H9 (cell line): ENCODE measurements around the gene DPM1. TPM values are rescaled to one million over a fixed set of nuclear protein-coding genes. Genes with fewer than 3 reads are reported as not detected.

Experiments used
- DNase-seq: peaks from one replicate; pipeline ENCODE4 v3.0.0-alpha.2; 2017
- H2AFZ ChIP-seq: one replicate; pipeline ENCODE4 v1.6.1; 2013; ENCODE audit warnings: mild to moderate bottlenecking, low read length, control low read depth, moderate library complexity
- H2AK5ac ChIP-seq: 2 replicates; pipeline ENCODE4 v1.6.1; 2013; ENCODE audit warnings: low read length, control low read depth, mixed read lengths; ENCODE audit not compliant: insufficient read length
- H2BK120ac ChIP-seq: one replicate; pipeline ENCODE4 v1.6.1; 2013; ENCODE audit warnings: low read depth, mild to moderate bottlenecking, low read length, control low read depth, inconsistent platforms; ENCODE audit not compliant: poor library complexity, severe bottlenecking
- H2BK12ac ChIP-seq: 2 replicates; pipeline ENCODE4 v1.6.1; 2013; ENCODE audit warnings: low read length, control low read depth, mixed read lengths, low read depth; ENCODE audit not compliant: insufficient read length
- H2BK15ac ChIP-seq: 2 replicates; pipeline ENCODE4 v1.6.1; 2013; ENCODE audit warnings: low read depth, low read length, control low read depth
- H2BK20ac ChIP-seq: one replicate; pipeline ENCODE4 v1.6.1; 2013; ENCODE audit warnings: low read depth, mild to moderate bottlenecking, low read length, control low read depth, inconsistent platforms; ENCODE audit not compliant: poor library complexity, severe bottlenecking
- H2BK5ac ChIP-seq: 2 replicates; pipeline ENCODE4 v1.6.1; 2013; ENCODE audit warnings: low read length, control low read depth, mixed read lengths; ENCODE audit not compliant: insufficient read length
- H3K14ac ChIP-seq: 2 replicates; pipeline ENCODE4 v1.6.1; 2013; ENCODE audit warnings: low read length, control low read depth; ENCODE audit not compliant: insufficient read depth
- H3K18ac ChIP-seq: 2 replicates; pipeline ENCODE4 v1.6.1; 2013; ENCODE audit warnings: low read depth, mild to moderate bottlenecking, mixed read lengths, low read length, control low read depth; ENCODE audit not compliant: insufficient read length
- H3K23ac ChIP-seq: 2 replicates; pipeline ENCODE4 v1.6.1; 2013; ENCODE audit warnings: low read length, control low read depth, mixed read lengths, low read depth; ENCODE audit not compliant: insufficient read length
- H3K23me2 ChIP-seq: 2 replicates; pipeline ENCODE4 v1.6.1; 2013; ENCODE audit warnings: low read depth, mild to moderate bottlenecking, mixed read lengths, low read length, control low read depth; ENCODE audit not compliant: insufficient read length, poor library complexity, severe bottlenecking
- H3K27ac ChIP-seq: 2 replicates; pipeline ENCODE4 v1.5.1; 2013; ENCODE audit warnings: low read length, control low read depth, mixed read lengths, low read depth; ENCODE audit not compliant: insufficient read length
- H3K27me3 ChIP-seq: 2 replicates; pipeline ENCODE4 v1.6.1; 2013; ENCODE audit warnings: low read length, control low read depth, inconsistent platforms; ENCODE audit not compliant: insufficient read depth
- H3K4ac ChIP-seq: 2 replicates; pipeline ENCODE4 v1.6.1; 2013; ENCODE audit warnings: low read depth, mild to moderate bottlenecking, control low read depth, inconsistent platforms, low read length, moderate library complexity
- H3K4me1 ChIP-seq: 2 replicates; pipeline ENCODE4 v1.6.1; 2013; ENCODE audit warnings: low read length, control low read depth, inconsistent platforms; ENCODE audit not compliant: insufficient read depth
- H3K4me2 ChIP-seq: 2 replicates; pipeline ENCODE4 v1.6.1; 2013; ENCODE audit warnings: low read length, control low read depth, mixed read lengths; ENCODE audit not compliant: insufficient read length, insufficient read depth
- H3K56ac ChIP-seq: 2 replicates; pipeline ENCODE4 v1.6.1; 2013; ENCODE audit warnings: low read depth, mild to moderate bottlenecking, mixed read lengths, low read length, control low read depth; ENCODE audit not compliant: insufficient read length
- H3K79me1 ChIP-seq: 2 replicates; pipeline ENCODE4 v1.6.1; 2013; ENCODE audit warnings: low read depth, mild to moderate bottlenecking, moderate library complexity, low read length, control low read depth, inconsistent platforms; ENCODE audit not compliant: insufficient read depth, poor library complexity, severe bottlenecking
- H3K79me2 ChIP-seq: 2 replicates; pipeline ENCODE4 v1.6.1; 2013; ENCODE audit warnings: low read length, control low read depth, inconsistent platforms; ENCODE audit not compliant: insufficient read depth
- H3K9ac ChIP-seq: 2 replicates; pipeline ENCODE4 v1.6.1; 2013; ENCODE audit warnings: low read length, control low read depth, mixed read lengths; ENCODE audit not compliant: insufficient read length; ENCODE audit errors: extremely low read depth
- H3K9me3 ChIP-seq: one replicate; pipeline ENCODE4 v1.6.1; 2013; ENCODE audit warnings: low read depth, low read length, inconsistent platforms; ENCODE audit not compliant: control insufficient read depth
- H3T11ph ChIP-seq: one replicate; pipeline ENCODE4 v1.6.1; 2013; ENCODE audit warnings: mild to moderate bottlenecking, low read length, control low read depth, inconsistent platforms
- H4K20me1 ChIP-seq: one replicate; pipeline ENCODE4 v1.6.1; 2013; ENCODE audit not compliant: control insufficient read depth, insufficient read length, insufficient read depth
- H4K5ac ChIP-seq: 2 replicates; pipeline ENCODE4 v1.6.1; 2013; ENCODE audit warnings: low read depth, mild to moderate bottlenecking, mixed read lengths, low read length, control low read depth; ENCODE audit not compliant: insufficient read length
- H4K8ac ChIP-seq: replicated peaks from 2 replicates; pipeline ENCODE4 v1.6.1; 2013; ENCODE audit warnings: low read length, control low read depth, mixed read lengths, low read depth; ENCODE audit not compliant: insufficient read length
- H4K91ac ChIP-seq: 2 replicates; pipeline ENCODE4 v1.6.1; 2013; ENCODE audit warnings: low read depth, mild to moderate bottlenecking, moderate library complexity, mixed read lengths, low read length, control low read depth; ENCODE audit not compliant: insufficient read length
- H3K27ac Mint-ChIP-seq, 3 experiments: 2 replicates in 2 of 3; 3 replicates in 1 of 3; pipeline ENCODE4 v1.8.0; 2020 to 2021; ENCODE audit warnings: mixed read lengths in 3 of 3, mild to moderate bottlenecking in 1 of 3, moderate library complexity in 1 of 3
- H3K27me3 Mint-ChIP-seq: 2 replicates; pipeline ENCODE4 v1.8.0; 2021; ENCODE audit warnings: low read depth, mild to moderate bottlenecking, moderate library complexity, mixed read lengths
- H3K36me3 Mint-ChIP-seq, 3 experiments: 2 replicates in 2 of 3; 3 replicates in 1 of 3; pipeline ENCODE4 v1.8.0; 2020 to 2021; ENCODE audit warnings: low read depth in 3 of 3, mixed read lengths in 3 of 3; ENCODE audit not compliant: insufficient read depth in 1 of 3
- H3K4me1 Mint-ChIP-seq, 2 experiments: 2 replicates each; pipeline ENCODE4 v1.8.0; 2020; ENCODE audit warnings: mixed read lengths in 2 of 2
- H3K4me3 Mint-ChIP-seq, 2 experiments: 2 replicates in 1 of 2; 3 replicates in 1 of 2; pipeline ENCODE4 v1.8.0; 2020 to 2021; ENCODE audit warnings: mild to moderate bottlenecking in 2 of 2, mixed read lengths in 2 of 2, moderate library complexity in 1 of 2
- H3K9me3 Mint-ChIP-seq, 2 experiments: 2 replicates in 1 of 2; 3 replicates in 1 of 2; pipeline ENCODE4 v1.8.0; 2020; ENCODE audit warnings: mild to moderate bottlenecking in 2 of 2, mixed read lengths in 2 of 2, moderate library complexity in 1 of 2
- CTCF ChIP-seq: fragments of 200-600 bp; sonication (generic); conservative IDR thresholded peaks from 3 replicates; pipeline ENCODE4 v1.8.0; 2021; ENCODE audit warnings: antibody characterized with exemption, mild to moderate bottlenecking
- WGBS: extraction: QIAGEN DNeasy Blood & Tissue Kit; methylation state at CpG from one replicate; pipeline ENCODE4 v1.1.7; 2013; ENCODE audit warnings: missing lambda C conversion rate, low lambda C conversion rate, mixed read lengths; ENCODE audit not compliant: insufficient read length; ENCODE audit errors: extremely low coverage; 5-methylcytosine and 5-hydroxymethylcytosine counted together
- total RNA-seq: library from RNA; stranded (reverse); gene quantifications from 2 replicates; pipeline ENCODE4 v1.2.1, GENCODE V29; 2021

The DPM1 gene
- total RNA-seq, 1 experiment from 2014 or later = 64.0 TPM

DNA sequence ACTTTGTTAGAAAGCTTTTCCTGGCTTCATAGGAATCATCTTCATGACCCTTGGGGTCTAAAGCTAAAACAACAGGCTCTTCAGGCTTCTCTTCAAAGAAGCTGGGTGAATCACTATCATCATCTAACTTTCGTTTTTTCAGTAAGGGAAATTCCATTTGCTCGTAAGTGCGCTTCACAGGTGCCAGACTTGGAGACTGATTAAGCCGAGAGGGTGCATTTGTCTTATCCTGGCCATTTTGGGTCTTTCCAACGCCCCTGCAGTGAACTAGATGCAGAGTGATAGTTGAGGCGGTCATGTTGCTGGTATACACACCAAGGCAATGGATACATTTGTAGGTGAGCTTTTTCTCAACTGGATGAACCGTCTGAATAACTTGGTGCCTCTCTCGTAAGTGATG, 65.9 kb downstream of the DPM1 start:
- no peak overlapping the region for H2AFZ ChIP-seq

More for the DNA sequence above, 65.9 kb downstream of the DPM1 start:
- H3K56ac ChIP-seq = no peak overlapping the region
- H4K91ac ChIP-seq = no peak overlapping the region
- no peaks in the 10 kb centered on the region for H3K9me3 ChIP-seq
- H3K4ac ChIP-seq = no peak overlapping the region
- H4K8ac ChIP-seq = no peak overlapping the region
- H3K9me3 Mint-ChIP-seq = no peaks in the 10 kb centered on the region
- no peaks in the 10 kb centered on the region for H4K20me1 ChIP-seq
- H3K36me3 Mint-ChIP-seq = peaks cover 42 to 91% (median 67%) of the 10 kb centered on the region in 3 experiments
- H2BK15ac ChIP-seq = no peak overlapping the region
- H3K18ac ChIP-seq = no peak overlapping the region
- H3K27ac Mint-ChIP-seq = peak overlapping the region in 1 of 3 experiments; percentile 28; a peak in 2 of 7 replicates
- no peak overlapping the region for H2BK5ac ChIP-seq
- no peaks in the 10 kb centered on the region for H3K79me2 ChIP-seq
- H3K4me3 Mint-ChIP-seq = no peak overlapping the region
- DNase-seq = no peak
- no peak overlapping the region for H3K23ac ChIP-seq
- H3K79me1 ChIP-seq = peaks cover 10% of the 10 kb centered on the region
- no CpG with 5 or more reads among the region's 8 CpGs for WGBS
- H3K4me1 ChIP-seq = no peaks in the 10 kb centered on the region
- no peak overlapping the region for H2BK20ac ChIP-seq
- H3K23me2 ChIP-seq = no peaks in the 10 kb centered on the region
- no peaks in the 10 kb centered on the region for H3K27me3 ChIP-seq
- H3K27ac ChIP-seq = no peak overlapping the region
- no peak overlapping the region for H3K4me2 ChIP-seq
- H2AK5ac ChIP-seq = no peak overlapping the region
- H2BK120ac ChIP-seq = no peak overlapping the region
- no peak overlapping the region for H2BK12ac ChIP-seq
- no peak overlapping the region for H4K5ac ChIP-seq
- H3K4me1 Mint-ChIP-seq = peaks cover 0 to 7% of the 10 kb centered on the region in 2 experiments; a peak in 2 of 4 replicates
- no peak overlapping the region for H3K9ac ChIP-seq
- TF ChIP-seq CTCF = no peak
- H3T11ph ChIP-seq = no peak overlapping the region
- no peaks in the 10 kb centered on the region; the same call in 1 of the 2 replicates for H3K27me3 Mint-ChIP-seq
- H3K14ac ChIP-seq = no peak overlapping the region
